Prostate gland (tissue), 2 donors: ENCODE results near the gene PTPRD. TPM values are rescaled to one million over a fixed set of nuclear protein-coding genes. Genes with fewer than 3 reads are reported as not detected.

Experiments used
- DNase-seq: peaks from one replicate; pipeline ENCODE4 v3.0.0-alpha.2; 2019; ENCODE audit warnings: low spot score
- H3K27ac ChIP-seq, 2 donors: fragments of 200-600 bp; sonication (generic); 2 replicates each; pipeline ENCODE4 v1.5.1; 2017 to 2019
- H3K27me3 ChIP-seq: fragments of 200-600 bp; sonication (generic); replicated peaks from 2 replicates; pipeline ENCODE4 v1.5.1; 2019; ENCODE audit not compliant: insufficient read depth
- H3K36me3 ChIP-seq, 2 donors: fragments of 200-600 bp; sonication (generic); 1 replicate in 1 of 2; 2 replicates in 1 of 2; pipeline versions ENCODE4 v1.5.1 to v1.8.1; 2017 to 2019
- H3K4me1 ChIP-seq: fragments of 200-600 bp; sonication (generic); replicated peaks from 2 replicates; pipeline ENCODE4 v1.5.1; 2019
- H3K4me3 ChIP-seq, 2 donors: fragments of 200-600 bp; sonication (generic); 2 replicates each; pipeline ENCODE4 v1.5.1; 2017 to 2019
- H3K9me3 ChIP-seq: fragments of 200-600 bp; sonication (generic); 2 replicates; pipeline ENCODE4 v1.5.1; 2017
- POLR2A ChIP-seq: fragments of 450-650 bp; IDR thresholded peaks from one replicate; pipeline ENCODE4 v1.6.1; 2016; ENCODE audit warnings: antibody characterized with exemption, mild to moderate bottlenecking
- POLR2AphosphoS5 ChIP-seq: sonication (generic); formaldehyde crosslinking; IDR thresholded peaks from one replicate; pipeline ENCODE4 v1.6.1; 2017; ENCODE audit warnings: antibody characterized with exemption
- WGBS: methylation state at CpG from one replicate; pipeline ENCODE4 v1.1.5; 2018; 5-methylcytosine and 5-hydroxymethylcytosine counted together
- intact Hi-C: fragments of 100-400 bp; cut with DNase I; formaldehyde crosslinking; loops from one replicate; pipeline ENCODE4 v1.14.2; 2022
- total RNA-seq, 2 donors: library from RNA; depleted of rRNA; stranded (reverse); fragments of >200 nt; gene quantifications; one replicate each; pipeline ENCODE4 v1.1.0, GENCODE V29; 2016
- TF ChIP-seq, protein P1 (sequence below), 4 experiments: fragments of 200-600 bp in 2 of 4; fragments of 450-650 bp in 2 of 4; sonication (generic) in 2 of 4; IDR thresholded peaks; 1 replicate in 3 of 4; 2 replicates in 1 of 4; pipeline ENCODE4 v1.5.1; 2016 to 2019; ENCODE audit warnings: antibody characterized with exemption in 4 of 4, mild to moderate bottlenecking in 2 of 4, moderate library complexity in 2 of 4

PTPRD gene
- total RNA-seq, 2 donors from 2014 or later: 5.8 to 23.1 TPM

DNA sequence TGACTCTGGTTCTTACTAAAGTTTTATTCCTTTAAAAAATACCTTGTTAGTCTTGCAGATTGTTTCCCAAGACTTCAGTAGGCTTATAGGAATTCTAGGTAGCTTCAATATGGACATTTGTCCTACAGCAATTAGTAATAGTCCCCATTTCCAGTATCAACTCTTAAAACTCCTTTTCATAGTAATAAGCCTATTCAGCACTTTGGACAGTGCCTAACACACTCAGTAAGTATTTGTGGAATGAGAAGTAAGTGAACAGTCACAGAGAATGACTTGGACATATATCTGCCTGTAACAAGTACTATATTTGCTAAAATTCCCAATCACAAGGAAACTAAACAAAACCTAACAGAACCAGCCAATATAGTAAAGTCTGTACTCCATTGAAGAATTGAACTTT lies 1521.4 kb downstream of the PTPRD start:
- no peaks in the 10 kb centered on the region for H3K9me3 ChIP-seq
- no peaks in the 10 kb centered on the region for H3K27me3 ChIP-seq
- no peak overlapping the region for H3K4me3 ChIP-seq
- H3K4me1 ChIP-seq: no peaks in the 10 kb centered on the region
- intact Hi-C loops: no loop called here
- TF ChIP-seq, protein P1, sequence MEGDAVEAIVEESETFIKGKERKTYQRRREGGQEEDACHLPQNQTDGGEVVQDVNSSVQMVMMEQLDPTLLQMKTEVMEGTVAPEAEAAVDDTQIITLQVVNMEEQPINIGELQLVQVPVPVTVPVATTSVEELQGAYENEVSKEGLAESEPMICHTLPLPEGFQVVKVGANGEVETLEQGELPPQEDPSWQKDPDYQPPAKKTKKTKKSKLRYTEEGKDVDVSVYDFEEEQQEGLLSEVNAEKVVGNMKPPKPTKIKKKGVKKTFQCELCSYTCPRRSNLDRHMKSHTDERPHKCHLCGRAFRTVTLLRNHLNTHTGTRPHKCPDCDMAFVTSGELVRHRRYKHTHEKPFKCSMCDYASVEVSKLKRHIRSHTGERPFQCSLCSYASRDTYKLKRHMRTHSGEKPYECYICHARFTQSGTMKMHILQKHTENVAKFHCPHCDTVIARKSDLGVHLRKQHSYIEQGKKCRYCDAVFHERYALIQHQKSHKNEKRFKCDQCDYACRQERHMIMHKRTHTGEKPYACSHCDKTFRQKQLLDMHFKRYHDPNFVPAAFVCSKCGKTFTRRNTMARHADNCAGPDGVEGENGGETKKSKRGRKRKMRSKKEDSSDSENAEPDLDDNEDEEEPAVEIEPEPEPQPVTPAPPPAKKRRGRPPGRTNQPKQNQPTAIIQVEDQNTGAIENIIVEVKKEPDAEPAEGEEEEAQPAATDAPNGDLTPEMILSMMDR (IDR thresholded peaks at IDR 0.05): no peak
- TF ChIP-seq POLR2A (no peak), POLR2AphosphoS5 (no peak)
- DNase-seq: no peak
- no peak overlapping the region for H3K27ac ChIP-seq
- H3K36me3 ChIP-seq: no peaks in the 10 kb centered on the region

GRCh38 chr9:9079473-9079872 lies 1533.3 kb downstream of the PTPRD start:
- no peaks in the 10 kb centered on the region for H3K4me1 ChIP-seq

GRCh38 chr9:9078301-9078700 lies 1534.5 kb downstream of the PTPRD start:
- H3K27ac ChIP-seq: no peak overlapping the region
- H3K9me3 ChIP-seq: no peaks in the 10 kb centered on the region
- no peak for TF ChIP-seq POLR2A
- TF ChIP-seq, protein P1 (IDR thresholded peaks at IDR 0.05): no peak
- no peak for TF ChIP-seq POLR2AphosphoS5
- no peak overlapping the region for H3K4me3 ChIP-seq
- no peak for DNase-seq
- 47% methylated on average over 1 of the region's 1 CpG for WGBS
- no peaks in the 10 kb centered on the region for H3K4me1 ChIP-seq
- no peaks in the 10 kb centered on the region for H3K36me3 ChIP-seq
- no peaks in the 10 kb centered on the region for H3K27me3 ChIP-seq
- intact Hi-C loops: no loop called here

More at GRCh38 chr9:9079473-9079872, 1533.3 kb downstream of the PTPRD start:
- no peaks in the 10 kb centered on the region for H3K27me3 ChIP-seq
- TF ChIP-seq POLR2AphosphoS5 (no peak), POLR2A (no peak)
- TF ChIP-seq, protein P1 (IDR thresholded peaks at IDR 0.05): no peak
- H3K4me3 ChIP-seq: no peak overlapping the region
- 48% methylated on average over 2 of the region's 2 CpGs for WGBS
- H3K36me3 ChIP-seq: no peaks in the 10 kb centered on the region
- no peaks in the 10 kb centered on the region for H3K9me3 ChIP-seq
- intact Hi-C loops: no loop called here
- DNase-seq: no peak
- no peak overlapping the region for H3K27ac ChIP-seq

DNA sequence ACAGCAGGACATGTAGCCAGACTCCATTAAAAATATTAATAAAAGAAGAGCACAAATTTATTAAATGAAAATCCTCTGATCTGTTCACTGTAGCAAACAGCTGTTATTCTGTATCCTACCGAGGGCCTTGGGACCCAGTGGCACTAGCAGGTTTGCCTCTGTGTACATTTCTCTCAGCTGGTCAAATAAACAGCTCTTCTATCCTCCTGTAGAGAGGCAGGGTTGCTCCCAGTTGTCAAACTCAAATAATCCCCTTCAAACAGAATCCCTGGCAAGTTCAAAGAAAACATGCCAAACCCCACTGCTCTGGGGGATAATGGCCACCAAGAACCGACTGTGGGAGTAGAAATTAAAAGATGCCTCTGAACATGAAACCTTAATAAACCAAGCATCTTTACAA lies 1551.2 kb downstream of the PTPRD start:
- H3K4me1 ChIP-seq: no peaks in the 10 kb centered on the region
- no peaks in the 10 kb centered on the region for H3K9me3 ChIP-seq
- 17% methylated on average over 2 of the region's 2 CpGs for WGBS
- DNase-seq: no peak
- intact Hi-C loops: no loop called here
- TF ChIP-seq POLR2AphosphoS5 (no peak), POLR2A (no peak)
- TF ChIP-seq, protein P1 (IDR thresholded peaks at IDR 0.05): no peak
- no peaks in the 10 kb centered on the region for H3K27me3 ChIP-seq
- H3K27ac ChIP-seq: no peak overlapping the region
- H3K36me3 ChIP-seq: no peaks in the 10 kb centered on the region
- no peak overlapping the region for H3K4me3 ChIP-seq

DNA sequence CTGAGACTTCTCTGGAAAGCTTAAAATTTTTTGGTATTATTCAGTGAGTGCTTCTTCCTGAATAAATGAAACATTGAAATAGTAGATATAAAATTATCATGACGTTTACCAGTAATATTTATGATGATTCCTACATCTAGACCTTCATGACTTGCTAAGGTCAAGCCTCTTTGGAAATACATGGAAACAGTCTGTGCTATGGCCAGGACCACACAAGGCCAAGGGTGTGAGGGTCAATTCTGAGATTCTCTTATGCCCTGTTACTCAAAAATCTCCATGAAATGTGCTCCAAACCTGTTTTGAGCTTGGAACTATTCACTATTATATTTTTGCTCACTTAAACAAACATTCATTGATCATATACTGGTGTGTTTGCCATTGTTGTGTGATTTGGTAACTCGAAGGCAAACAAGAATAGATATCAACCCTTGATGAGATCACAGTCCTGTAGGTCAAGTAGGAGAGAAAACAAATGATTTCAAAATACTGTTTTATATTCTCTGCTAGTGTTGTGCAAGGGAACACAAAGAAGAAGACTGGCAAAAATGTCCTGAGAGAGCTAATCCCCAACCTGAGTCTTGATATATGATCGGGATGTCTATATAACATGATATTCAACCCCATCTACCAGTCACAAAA lies 1558.3 kb downstream of the PTPRD start:
- TF ChIP-seq, protein P1 (IDR thresholded peaks at IDR 0.05): no peak
- no peak for TF ChIP-seq POLR2A
- TF ChIP-seq POLR2AphosphoS5: no peak
- Histone ChIP-seq H3K4me3 (no peak overlapping the region), H3K9me3 (no peaks in the 10 kb centered on the region), H3K27me3 (no peaks in the 10 kb centered on the region), H3K36me3 (no peaks in the 10 kb centered on the region), H3K27ac (no peak overlapping the region), H3K4me1 (no peaks in the 10 kb centered on the region)
- 79% methylated on average over 3 of the region's 3 CpGs for WGBS
- intact Hi-C loops: no loop called here
- no peak for DNase-seq
